A204.1 (cell line): ENCODE results near the gene TWIST2.

Experiments
- FAIRE-seq: peaks from 2 replicates; lab custom pipeline; 2012; peaks lifted over from hg19 to GRCh38; lab: Jason Lieb, UNC

Gene TWIST2

GRCh38 chr2:238890618-238891456 lies 43.0 kb downstream of the TWIST2 start:
- no peak for FAIRE-seq

DNA sequence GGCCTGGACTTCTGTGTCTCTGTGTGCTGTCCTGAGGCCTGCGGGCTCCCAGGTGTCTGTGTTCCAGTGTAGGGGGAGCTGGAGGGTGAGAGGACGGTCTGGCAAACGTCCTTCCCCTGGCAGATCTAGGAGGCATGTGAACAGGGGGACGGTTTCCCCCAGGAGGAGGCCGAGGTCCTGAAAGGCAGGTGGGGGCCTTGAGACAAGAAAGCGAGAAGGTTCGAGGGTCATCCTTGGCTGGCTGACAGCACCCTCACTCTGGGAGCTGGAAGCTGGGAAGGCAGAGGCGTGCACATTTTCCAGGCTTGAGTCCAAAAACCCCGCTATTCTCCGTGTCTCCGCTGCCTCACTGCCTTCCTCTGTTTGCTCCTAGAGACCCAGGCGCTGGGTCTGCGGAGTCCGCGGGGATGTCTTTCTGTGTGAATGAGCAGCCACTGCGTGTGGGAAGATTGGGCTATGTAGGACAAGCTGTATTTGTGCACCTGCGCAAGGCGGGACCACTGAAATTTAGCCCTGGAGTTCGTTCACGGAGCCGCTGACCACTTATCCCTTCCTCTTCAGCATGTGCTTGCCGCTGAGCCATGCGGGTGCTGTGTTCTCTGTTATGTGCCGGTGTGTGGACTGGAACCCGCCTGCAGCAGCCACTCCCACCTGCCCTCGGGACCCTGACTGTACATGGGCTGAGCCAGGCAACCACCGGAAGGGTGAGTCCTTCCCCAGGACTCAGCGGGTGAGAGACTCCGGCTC lies 43.7 kb downstream of the TWIST2 start:
- FAIRE-seq = no peak

DNA sequence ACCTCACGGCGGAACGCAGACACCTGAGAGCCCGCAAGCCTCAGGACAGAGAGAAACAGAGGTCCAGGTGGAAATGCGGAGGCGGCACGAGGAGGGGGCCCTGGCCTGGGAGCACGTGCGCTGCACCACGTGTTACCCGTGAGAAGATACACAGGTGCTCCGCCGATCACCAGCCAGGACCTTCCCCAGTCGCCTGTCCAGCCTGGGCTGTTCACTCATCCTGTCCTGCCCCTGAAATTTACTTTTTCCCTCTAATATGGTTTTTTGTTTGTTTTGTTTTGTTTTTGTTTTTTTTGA lies 44.3 kb downstream of the TWIST2 start:
- FAIRE-seq = no peak

DNA sequence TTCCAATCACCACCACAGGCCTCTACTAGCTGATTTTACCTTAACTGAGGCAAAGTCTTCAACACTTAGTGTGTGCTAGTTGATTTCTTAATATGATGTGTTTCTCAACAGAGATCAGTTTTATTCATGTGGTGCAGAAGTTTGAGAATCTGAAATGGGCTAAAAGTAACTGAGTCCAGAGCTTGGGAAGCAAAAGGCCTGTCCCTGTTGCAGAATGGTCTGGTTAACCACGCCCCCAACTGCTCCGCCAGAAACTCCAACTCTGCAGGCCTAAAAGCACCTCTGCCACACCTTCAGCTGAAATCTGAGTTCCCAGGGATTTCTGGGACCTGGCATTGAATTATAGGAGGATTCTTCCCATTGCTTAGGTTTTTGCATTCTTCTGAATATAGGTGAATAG lies 44.9 kb downstream of the TWIST2 start:
- FAIRE-seq = no peak

GRCh38 chr2:238893349-238894000 lies 45.6 kb downstream of the TWIST2 start:
- no peak for FAIRE-seq

DNA sequence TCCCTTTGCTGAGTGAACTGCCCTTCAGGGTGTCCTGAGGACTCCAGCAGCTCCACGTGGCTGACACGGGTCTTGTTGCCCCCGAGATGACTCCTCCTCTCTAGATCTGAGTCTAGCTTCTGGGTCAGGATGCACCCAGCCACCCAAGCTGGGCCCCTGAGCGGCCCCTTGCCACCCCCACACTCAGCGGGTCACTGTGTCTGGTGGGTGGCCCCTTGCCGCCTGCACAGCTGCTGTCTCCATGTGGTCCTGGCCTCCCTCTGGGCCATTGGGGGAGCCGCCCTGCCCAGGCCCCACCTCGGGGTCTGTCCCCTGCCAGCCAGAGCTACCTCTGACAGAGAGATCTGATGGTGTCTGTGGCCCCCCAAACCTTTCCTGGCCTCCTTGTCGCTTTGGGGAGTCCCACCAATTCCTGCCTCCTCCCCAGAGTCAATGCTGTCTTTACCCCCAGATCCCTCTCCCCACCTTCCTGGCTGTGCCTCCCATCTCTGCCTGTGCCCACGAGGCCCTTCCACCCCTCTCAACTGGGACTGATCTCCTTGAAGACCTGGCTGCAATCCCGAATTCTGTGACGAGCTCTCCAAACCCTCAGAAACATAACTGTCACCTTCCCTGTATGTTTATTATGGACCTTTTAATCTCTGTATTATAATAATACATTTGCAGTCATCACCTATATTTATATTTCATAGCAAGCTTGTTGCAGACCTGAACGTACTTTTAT lies 46.5 kb downstream of the TWIST2 start:
- no peak for FAIRE-seq

GRCh38 chr2:238894950-238895298 lies 47.0 kb downstream of the TWIST2 start:
- no peak for FAIRE-seq

DNA sequence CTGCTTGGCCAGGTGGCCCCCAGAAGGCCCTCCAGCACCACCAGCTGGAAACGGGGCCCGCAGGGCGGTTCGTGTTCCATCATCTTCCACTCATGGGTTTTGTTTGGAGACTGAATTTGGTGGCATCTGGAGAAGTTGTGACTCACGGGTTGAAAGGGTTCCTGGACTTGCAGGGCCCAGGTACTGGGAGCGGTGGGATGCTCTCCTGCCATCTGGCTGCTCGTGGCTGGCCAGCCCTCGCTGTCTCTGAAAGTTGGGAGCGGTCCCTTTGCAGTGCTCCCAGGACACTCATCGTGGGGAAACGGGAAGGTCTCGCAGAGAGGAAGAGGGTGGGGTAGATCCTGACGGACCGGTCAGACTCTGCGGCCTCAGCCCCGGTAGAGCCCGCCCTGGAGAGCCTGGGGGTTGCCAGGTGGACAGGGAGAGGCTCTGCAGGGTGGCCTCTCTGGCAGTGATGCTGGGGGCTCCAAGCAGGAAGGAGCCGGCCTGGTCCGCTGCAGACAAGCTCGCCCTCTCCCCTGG lies 47.5 kb downstream of the TWIST2 start:
- no peak for FAIRE-seq

- no peak for FAIRE-seq
Observed at GRCh38 chr2:238895891-238896600, 48.2 kb downstream of the TWIST2 start.

- FAIRE-seq = no peak
Observed at GRCh38 chr2:238896641-238897040, 48.8 kb downstream of the TWIST2 start.

DNA sequence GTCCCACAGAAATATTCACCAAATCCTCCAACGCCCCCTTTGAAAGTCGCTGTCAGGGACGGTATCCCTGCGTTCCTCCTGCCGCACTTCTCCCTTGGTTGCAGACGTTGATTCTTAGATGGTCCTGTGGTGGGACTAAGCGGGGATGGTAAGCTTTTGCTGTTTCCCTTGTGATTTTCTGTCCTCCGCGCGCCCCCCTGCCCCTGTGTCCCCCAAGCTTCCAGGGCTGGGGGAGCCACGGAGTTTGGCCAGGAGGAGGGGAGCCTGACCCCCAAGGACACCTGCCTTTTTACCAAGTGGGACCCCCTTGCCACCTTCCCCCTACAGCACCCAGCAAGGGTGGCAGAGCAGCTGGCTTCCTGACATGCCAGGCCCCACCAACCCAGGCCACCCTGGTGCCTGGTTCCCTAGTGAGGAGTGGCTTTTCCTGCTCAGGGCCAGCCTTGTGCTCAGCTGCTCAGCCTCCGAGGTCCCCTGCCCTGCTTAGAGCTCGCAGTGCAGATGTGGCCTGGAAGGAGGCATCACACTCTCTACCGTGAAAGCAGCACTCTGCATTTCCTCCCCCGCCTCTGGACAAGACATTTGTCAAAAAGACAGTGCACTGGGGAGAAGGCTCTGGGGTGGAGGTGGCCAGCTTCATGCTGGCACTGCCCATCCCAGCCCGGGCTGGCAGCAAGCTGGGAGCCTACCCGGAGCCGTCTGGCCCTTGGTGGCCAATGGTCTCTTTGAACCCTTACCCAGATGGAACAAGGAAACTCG lies 49.4 kb downstream of the TWIST2 start:
- FAIRE-seq = no peak

- FAIRE-seq = no peak
Observed at GRCh38 chr2:238897911-238898311, 50.0 kb downstream of the TWIST2 start.

GRCh38 chr2:238898534-238899281 lies 50.8 kb downstream of the TWIST2 start:
- FAIRE-seq = no peak

DNA sequence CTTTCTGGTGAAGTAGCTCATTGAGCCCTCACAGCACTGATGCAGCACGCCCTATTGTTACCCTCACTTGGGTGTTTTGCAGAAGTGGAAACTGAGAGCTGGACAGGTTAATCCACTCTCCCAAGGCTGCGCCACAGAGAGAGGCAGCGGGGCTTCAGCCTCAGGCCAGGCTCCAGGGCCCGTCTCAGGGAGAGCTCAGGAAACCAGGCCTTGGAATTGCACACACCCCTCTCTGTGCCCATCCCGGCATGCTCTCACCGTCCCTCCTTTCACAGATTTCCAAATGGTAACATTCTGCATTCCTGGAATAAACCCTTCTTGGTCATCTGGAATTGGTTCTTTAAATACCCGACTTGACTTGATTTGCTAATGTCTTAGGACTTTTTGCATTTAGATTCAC lies 51.5 kb downstream of the TWIST2 start:
- FAIRE-seq = no peak

GRCh38 chr2:238900511-238900910 lies 52.6 kb downstream of the TWIST2 start:
- FAIRE-seq = no peak

DNA sequence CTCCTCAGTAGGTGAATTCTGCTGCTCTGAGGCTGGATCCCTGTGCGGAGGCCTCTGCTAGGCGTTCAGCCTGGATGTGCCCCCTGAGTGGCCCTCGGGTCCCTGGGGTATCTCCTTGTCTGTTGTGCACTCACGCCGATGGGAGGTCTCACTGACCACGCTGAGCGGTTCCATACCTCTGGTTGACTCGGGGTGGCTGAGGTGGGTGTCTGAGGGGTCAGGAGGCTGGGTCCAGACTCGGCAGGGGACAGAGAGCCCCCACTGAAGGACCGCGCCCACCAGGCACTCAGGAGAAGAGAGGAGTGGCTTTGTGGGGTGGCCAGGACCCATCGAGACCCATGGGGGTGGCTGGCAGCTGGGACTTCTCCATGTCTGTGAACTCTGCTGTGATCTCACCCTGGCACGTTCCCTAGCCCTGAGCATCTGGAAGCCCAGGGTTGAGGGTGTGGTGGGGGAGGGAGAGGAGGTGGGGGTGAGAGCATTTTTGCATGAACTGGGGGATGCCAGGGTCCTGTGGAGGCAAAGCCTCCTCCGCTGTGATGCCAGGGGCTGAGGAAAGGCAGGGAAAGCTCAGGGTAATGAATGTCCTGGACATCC lies 53.7 kb downstream of the TWIST2 start:
- FAIRE-seq = no peak

- no peak for FAIRE-seq
Observed at GRCh38 chr2:238902285-238902684, 54.4 kb downstream of the TWIST2 start.

DNA sequence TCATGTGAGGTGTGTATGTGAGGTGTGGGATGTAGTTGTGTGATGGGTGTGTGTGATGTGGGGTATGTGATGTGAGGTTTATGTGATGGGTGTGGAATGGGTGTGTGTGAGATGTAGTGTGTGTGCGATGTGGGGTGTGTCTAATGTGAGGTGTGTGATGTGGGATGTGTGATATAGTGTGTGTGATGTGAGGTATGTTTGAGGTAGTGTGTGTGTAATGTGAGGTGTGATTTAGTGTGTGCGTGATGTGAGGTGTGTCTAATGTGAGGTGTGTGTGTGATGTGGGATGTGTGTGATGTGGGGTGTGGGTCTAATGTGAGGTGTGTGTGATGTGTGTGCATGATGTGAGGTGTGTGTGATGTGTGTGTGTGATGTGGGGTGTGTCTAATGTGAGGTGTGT lies 55.3 kb downstream of the TWIST2 start:
- FAIRE-seq = no peak

DNA sequence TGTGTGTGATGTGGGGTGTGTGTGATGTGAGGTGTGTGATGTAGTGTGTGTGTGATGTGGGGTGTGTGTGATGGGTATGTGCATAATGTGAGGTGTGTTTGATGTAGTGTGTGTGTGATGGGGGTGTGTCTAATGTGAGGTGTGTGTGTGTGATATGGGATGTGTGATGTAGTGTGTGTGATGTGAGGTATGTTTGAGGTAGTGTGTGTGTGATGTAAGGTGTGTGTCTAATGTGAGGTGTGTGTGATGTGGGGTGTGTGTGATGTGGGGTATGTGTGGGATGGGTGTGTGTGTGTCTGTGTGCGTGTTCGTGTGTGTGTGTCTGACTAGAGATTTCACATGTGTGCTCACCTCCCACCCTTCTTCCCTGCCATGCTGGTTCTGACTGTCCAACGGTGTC lies 56.3 kb downstream of the TWIST2 start:
- no peak for FAIRE-seq

DNA sequence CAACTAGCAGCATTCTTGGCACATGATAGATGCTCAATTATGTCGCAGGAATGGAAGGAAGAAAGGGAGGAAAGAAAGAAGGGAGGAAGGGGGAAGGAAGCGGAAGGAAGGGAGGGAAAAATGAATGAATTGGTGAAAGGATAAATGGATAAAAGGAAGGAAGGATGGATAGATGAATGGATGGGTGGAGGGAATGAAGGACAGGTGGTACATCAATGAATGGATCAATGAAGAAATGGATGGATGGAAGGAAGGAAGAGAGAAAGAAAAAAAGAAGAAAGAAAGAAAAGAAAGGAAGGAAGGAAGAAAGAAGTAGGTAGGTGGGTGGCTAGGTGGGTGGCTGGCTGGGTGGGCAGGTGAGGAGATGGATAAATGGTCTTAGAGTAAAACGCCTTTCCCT lies 56.8 kb downstream of the TWIST2 start:
- FAIRE-seq = no peak
